ENCODE measurements around the gene MTIF3. TPM values are rescaled to one million over a fixed set of nuclear protein-coding genes. Genes with fewer than 3 reads are reported as not detected.

MTIF3 gene
- total RNA-seq, 2 donors from 2014 or later, result 26.0 to 51.1 TPM

DNA sequence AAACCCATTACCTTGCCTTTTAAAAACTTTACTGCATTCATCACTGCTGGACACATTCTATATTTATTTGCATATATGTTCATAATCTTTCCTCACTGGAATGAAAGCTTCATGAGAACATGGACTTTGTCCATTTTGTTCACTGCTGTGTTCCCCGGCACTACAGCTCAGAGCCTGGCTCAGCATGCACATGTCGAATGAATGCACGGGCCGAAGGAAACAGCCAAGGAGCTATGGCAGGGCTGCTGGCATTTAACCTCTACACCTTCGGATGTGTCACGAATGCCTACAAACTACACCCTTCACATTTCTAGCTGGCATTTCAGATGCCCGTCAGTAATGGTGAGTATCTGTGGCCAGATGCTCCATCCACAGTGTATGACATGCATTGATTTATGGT is 7.6 kb downstream of the MTIF3 start:
- ATAC-seq (no peak), DNase-seq (no peak)
- no peak overlapping the region for H3K27ac ChIP-seq
- intact Hi-C loops (cut with DNase I), result no loop called here
- no peaks in the 10 kb centered on the region for H3K9me3 ChIP-seq
- H3K36me3 ChIP-seq (replicated peaks in 1 of 2; ENCODE audit: insufficient read depth in 1 of 2, low read depth in 2 of 2), result peaks cover 0 to 5% of the 10 kb centered on the region in 2 donors
- TF ChIP-seq CTCF (IDR thresholded peaks at IDR 0.05) (no peak), POLR2A (IDR thresholded peaks at IDR 0.05) (no peak)
- peaks cover 8% of the 10 kb centered on the region for H3K4me1 ChIP-seq
- 87 to 96% methylated on average over 7 of the region's 7 CpGs for WGBS, 2 donors
- H3K4me3 ChIP-seq, result no peak overlapping the region
- H3K27me3 ChIP-seq, result no peaks in the 10 kb centered on the region

GRCh38 chr13:27442071-27442647 is 8.2 kb downstream of the MTIF3 start:
- WGBS, 2 donors, result 62 to 78% methylated on average over 15 of the region's 15 CpGs
- Histone ChIP-seq H3K4me3 (no peak overlapping the region), H3K27ac (no peak overlapping the region), H3K9me3 (no peaks in the 10 kb centered on the region), H3K27me3 (no peaks in the 10 kb centered on the region), H3K36me3 (replicated peaks in 1 of 2; ENCODE audit: insufficient read depth in 1 of 2, low read depth in 2 of 2) (peaks cover 0 to 5% of the 10 kb centered on the region in 2 donors), H3K4me1 (peaks cover 1% of the 10 kb centered on the region)
- ATAC-seq (no peak), DNase-seq (no peak)
- TF ChIP-seq CTCF (IDR thresholded peaks at IDR 0.05) (no peak), POLR2A (IDR thresholded peaks at IDR 0.05) (no peak)
- intact Hi-C loops (cut with DNase I), result no loop called here

GRCh38 chr13:27440408-27440807 is 10.0 kb downstream of the MTIF3 start:
- peaks cover 0 to 13% of the 10 kb centered on the region in 2 donors for H3K36me3 ChIP-seq (replicated peaks in 1 of 2; ENCODE audit: insufficient read depth in 1 of 2, low read depth in 2 of 2)
- H3K9me3 ChIP-seq, result no peaks in the 10 kb centered on the region
- TF ChIP-seq CTCF (IDR thresholded peaks at IDR 0.05) (no peak), POLR2A (IDR thresholded peaks at IDR 0.05) (no peak)
- intact Hi-C loops (cut with DNase I), result no loop called here
- ATAC-seq (no peak), DNase-seq (no peak)
- no peaks in the 10 kb centered on the region for H3K4me1 ChIP-seq
- no peak overlapping the region for H3K27ac ChIP-seq
- no peaks in the 10 kb centered on the region for H3K27me3 ChIP-seq
- WGBS, 2 donors, result 73 to 86% methylated on average over 1 of the region's 1 CpG
- no peak overlapping the region for H3K4me3 ChIP-seq

DNA sequence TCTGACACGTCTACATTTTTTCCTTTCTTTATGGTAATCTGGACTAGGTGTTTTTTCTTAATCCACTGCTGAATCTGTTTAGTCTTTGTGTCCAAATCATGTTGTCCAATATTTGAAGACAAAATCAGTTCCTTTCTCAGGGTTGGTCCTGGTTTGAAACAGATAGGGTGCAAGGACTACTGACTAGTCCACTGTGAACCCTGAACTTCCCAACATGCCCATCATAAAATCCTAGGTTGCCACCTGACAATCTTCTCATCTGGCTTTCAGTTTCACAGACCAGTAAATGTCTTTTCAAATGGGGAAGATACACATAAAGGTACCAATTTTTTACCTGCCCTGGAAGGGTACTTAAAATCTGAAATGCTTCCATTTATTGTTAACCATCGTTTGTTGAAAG is 13.2 kb downstream of the MTIF3 start:
- intact Hi-C loops (cut with DNase I), result no loop called here
- Histone ChIP-seq H3K27ac (no peak overlapping the region), H3K9me3 (no peaks in the 10 kb centered on the region), H3K36me3 (replicated peaks in 1 of 2; ENCODE audit: insufficient read depth in 1 of 2, low read depth in 2 of 2) (peaks cover 0 to 22% of the 10 kb centered on the region in 2 donors), H3K4me1 (no peaks in the 10 kb centered on the region), H3K4me3 (no peak overlapping the region), H3K27me3 (no peaks in the 10 kb centered on the region)
- WGBS, 2 donors, result 88 to 89% methylated on average over 2 of the region's 2 CpGs
- TF ChIP-seq CTCF (IDR thresholded peaks at IDR 0.05) (no peak), POLR2A (IDR thresholded peaks at IDR 0.05) (no peak)
- ATAC-seq, result no peak
- no peak for DNase-seq

GRCh38 chr13:27432611-27433210 is 17.7 kb downstream of the MTIF3 start:
- ATAC-seq, result no peak
- Histone ChIP-seq H3K4me3 (no peak overlapping the region), H3K27ac (no peak overlapping the region), H3K36me3 (replicated peaks in 1 of 2; ENCODE audit: insufficient read depth in 1 of 2, low read depth in 2 of 2) (peaks cover 0 to 22% of the 10 kb centered on the region in 2 donors), H3K4me1 (peaks cover 1% of the 10 kb centered on the region), H3K27me3 (no peaks in the 10 kb centered on the region), H3K9me3 (no peaks in the 10 kb centered on the region)
- 68 to 71% methylated on average over 12 of the region's 12 CpGs for WGBS, 2 donors
- DNase-seq, result no peak
- intact Hi-C loops (cut with DNase I), result no loop called here
- TF ChIP-seq POLR2A (IDR thresholded peaks at IDR 0.05) (no peak), CTCF (IDR thresholded peaks at IDR 0.05) (no peak)

Data from body of pancreas (tissue), 4 donors.